OCI-LY1 (cell line): ENCODE measurements around the gene CITED1.

Experiments used
- H2AFZ ChIP-seq: fragments of 200-600 bp; sonication (generic), shearing (Covaris generic); 2 replicates; pipeline ENCODE4 v1.6.0; 2014; ENCODE audit warnings: antibody characterized with exemption, mild to moderate bottlenecking, low read length
- H3F3A ChIP-seq: fragments of 200-600 bp; sonication (generic), shearing (Covaris generic); 2 replicates; pipeline ENCODE4 v1.6.0; 2014; ENCODE audit warnings: mild to moderate bottlenecking, antibody characterized with exemption, low read length, moderate library complexity; ENCODE audit not compliant: insufficient read depth
- H3K27ac ChIP-seq: fragments of 200-600 bp; sonication (generic); 2 replicates; pipeline ENCODE4 v1.5.1; 2014; ENCODE audit warnings: low read length, mixed run types, mild to moderate bottlenecking, low read depth; ENCODE audit not compliant: poor library complexity, severe bottlenecking
- H3K27me3 ChIP-seq: fragments of 200-600 bp; sonication (generic); 2 replicates; pipeline ENCODE4 v1.6.0; 2014; ENCODE audit warnings: antibody characterized with exemption, mild to moderate bottlenecking, low read length, moderate library complexity; ENCODE audit not compliant: insufficient read depth
- H3K36me3 ChIP-seq: fragments of 200-600 bp; sonication (generic); 2 replicates; pipeline ENCODE4 v1.6.1; 2014; ENCODE audit warnings: mild to moderate bottlenecking, antibody characterized with exemption, low read length, moderate library complexity, mixed read lengths; ENCODE audit not compliant: insufficient read depth
- H3K4me1 ChIP-seq: fragments of 200-600 bp; sonication (generic); 2 replicates; pipeline ENCODE4 v1.5.1; 2014; ENCODE audit warnings: mild to moderate bottlenecking, low read length, moderate library complexity; ENCODE audit not compliant: insufficient read depth, severe bottlenecking
- H3K4me2 ChIP-seq: fragments of 200-600 bp; sonication (generic), shearing (Covaris generic); 2 replicates; pipeline ENCODE4 v1.6.1; 2014; ENCODE audit warnings: low read length
- H3K4me3 ChIP-seq: fragments of 200-600 bp; sonication (generic); 2 replicates; pipeline ENCODE4 v1.5.1; 2014; ENCODE audit warnings: low read length, low read depth, mild to moderate bottlenecking, mixed read lengths; ENCODE audit not compliant: poor library complexity, severe bottlenecking
- H3K79me2 ChIP-seq: fragments of 200-600 bp; shearing (Covaris generic); 2 replicates; pipeline ENCODE4 v1.6.1; 2016; ENCODE audit warnings: mixed run types, low read length, mixed read lengths; ENCODE audit not compliant: insufficient read depth
- H3K9ac ChIP-seq: fragments of 200-600 bp; sonication (generic), shearing (Covaris generic); 2 replicates; pipeline ENCODE4 v1.6.1; 2014; ENCODE audit warnings: mild to moderate bottlenecking, low read length, mixed read lengths
- H3K9me2 ChIP-seq: fragments of 200-600 bp; sonication (generic), shearing (Covaris generic); 2 replicates; pipeline ENCODE4 v1.6.1; 2014; ENCODE audit warnings: low read depth, mild to moderate bottlenecking, low read length, mixed read lengths
- H3K9me3 ChIP-seq: fragments of 200-600 bp; shearing (Covaris generic); 2 replicates; pipeline ENCODE4 v1.6.1; 2014; ENCODE audit warnings: low read length, mixed read lengths
- H4K20me1 ChIP-seq: fragments of 200-600 bp; sonication (generic), shearing (Covaris generic); 2 replicates; pipeline ENCODE4 v1.6.0; 2016; ENCODE audit warnings: mild to moderate bottlenecking, low read length; ENCODE audit not compliant: insufficient read depth
- CTCF ChIP-seq: fragments of 200-600 bp; sonication (generic), shearing (Covaris generic); IDR thresholded peaks from 2 replicates; pipeline ENCODE4 v1.5.1; 2017; ENCODE audit warnings: mild to moderate bottlenecking, antibody characterized with exemption, low read length, moderate library complexity, mixed read lengths
- EZH2 ChIP-seq: fragments of 200-600 bp; sonication (generic), shearing (Covaris generic); IDR thresholded peaks from 2 replicates; pipeline ENCODE4 v1.8.0; 2017; ENCODE audit warnings: borderline replicate concordance, mixed run types, mild to moderate bottlenecking, antibody characterized with exemption, low read length, moderate library complexity, mixed read lengths

Gene CITED1, protein sequence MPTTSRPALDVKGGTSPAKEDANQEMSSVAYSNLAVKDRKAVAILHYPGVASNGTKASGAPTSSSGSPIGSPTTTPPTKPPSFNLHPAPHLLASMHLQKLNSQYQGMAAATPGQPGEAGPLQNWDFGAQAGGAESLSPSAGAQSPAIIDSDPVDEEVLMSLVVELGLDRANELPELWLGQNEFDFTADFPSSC

DNA sequence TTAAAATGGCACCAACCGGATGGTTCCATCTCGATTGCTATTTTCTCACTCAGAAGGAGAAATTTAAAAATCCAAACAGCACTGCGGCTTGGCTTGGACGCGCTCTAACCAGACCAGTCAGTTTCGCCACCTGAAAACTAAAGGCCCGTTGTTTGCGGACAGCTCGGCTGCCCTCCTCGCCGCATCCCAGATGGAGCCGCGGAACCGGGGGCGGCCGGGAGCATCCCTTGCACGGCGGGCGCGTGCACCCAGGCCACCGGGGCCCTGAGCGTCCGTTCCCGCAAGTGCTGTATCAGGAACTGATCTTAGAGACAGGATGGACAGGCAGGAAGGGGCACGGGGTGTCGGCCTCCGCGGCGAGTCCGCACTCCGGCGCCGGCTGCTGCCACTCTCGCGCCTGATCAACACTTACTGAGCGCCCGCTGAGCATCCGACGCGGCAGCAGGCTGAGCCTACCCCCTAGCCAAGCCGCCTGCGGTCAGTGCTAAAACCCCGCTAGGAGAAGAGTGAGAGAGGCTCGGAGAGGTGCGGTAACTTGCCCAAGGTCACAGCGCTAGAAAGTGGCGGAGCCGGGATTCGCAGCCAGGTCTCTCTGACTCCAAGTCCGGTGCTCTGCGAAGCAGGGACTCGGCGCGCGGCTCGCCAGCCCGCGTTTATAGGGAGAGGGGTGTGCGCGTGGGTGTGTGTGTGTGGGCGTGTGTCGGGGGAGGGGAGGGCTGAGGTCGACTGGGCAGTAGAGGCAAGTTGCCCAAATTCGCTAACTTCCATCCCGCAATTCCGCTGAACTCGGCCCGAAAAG, at the start of gene CITED1:
Gene CITED1 (minus strand): TSS at position 629 of the 799 bp plus-strand sequence. CDS start 3,045 bp downstream, outside the sequence.
- peak within 1 kb of the TSS; percentile 69 for H3K4me2 ChIP-seq
- H3K9me2 ChIP-seq = no peaks in the 10 kb centered on the region
- no peaks in the 10 kb centered on the region for H4K20me1 ChIP-seq
- no peaks in the 10 kb centered on the region for H3K9me3 ChIP-seq
- no peak within 1 kb of the TSS for H2AFZ ChIP-seq
- peaks cover 4% of the 10 kb centered on the region for H3K4me1 ChIP-seq
- no peak within 1 kb of the TSS for H3K9ac ChIP-seq
- peak within 1 kb of the TSS; percentile 49 for H3K4me3 ChIP-seq
- no peaks in the 10 kb centered on the region for H3K27me3 ChIP-seq
- H3K79me2 ChIP-seq = no peaks in the 10 kb centered on the region
- TF ChIP-seq CTCF = no peak
- TF ChIP-seq EZH2 = no peak
- H3K27ac ChIP-seq = no peak within 1 kb of the TSS
- H3K36me3 ChIP-seq = no peaks in the 10 kb centered on the region
- no peaks in the 10 kb centered on the region for H3F3A ChIP-seq

DNA sequence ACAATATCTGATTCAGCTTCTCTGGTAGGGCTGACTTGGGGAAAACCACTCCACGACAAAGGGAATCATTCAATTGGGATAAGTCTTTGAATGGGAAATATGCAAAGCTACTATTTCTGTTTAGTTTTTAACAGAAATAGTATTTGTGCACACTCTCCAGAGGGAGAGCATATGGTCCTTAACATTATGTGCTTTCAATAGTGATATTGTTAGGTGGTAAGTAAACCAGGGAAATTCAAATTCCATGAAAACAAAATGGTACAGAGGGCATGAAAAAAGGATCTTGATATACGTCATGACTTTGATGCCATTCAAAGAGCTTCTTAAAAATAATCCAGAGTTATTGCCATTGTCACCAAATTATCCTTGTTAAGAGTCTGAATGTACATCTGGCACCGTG, 47.1 kb upstream of the CITED1 start:
- Histone ChIP-seq H3K4me2 (no peak overlapping the region), H3F3A (no peaks in the 10 kb centered on the region), H3K27me3 (no peaks in the 10 kb centered on the region), H4K20me1 (no peaks in the 10 kb centered on the region), H3K36me3 (no peaks in the 10 kb centered on the region), H3K27ac (no peak overlapping the region), H3K9me2 (no peaks in the 10 kb centered on the region), H3K9ac (no peak overlapping the region), H3K4me3 (no peak overlapping the region), H2AFZ (no peak overlapping the region), H3K79me2 (no peaks in the 10 kb centered on the region), H3K4me1 (no peaks in the 10 kb centered on the region), H3K9me3 (no peaks in the 10 kb centered on the region)
- no peak for TF ChIP-seq CTCF
- no peak for TF ChIP-seq EZH2

GRCh38 chrX:72351606-72352334, 46.1 kb upstream of the CITED1 start:
- H3F3A ChIP-seq = no peaks in the 10 kb centered on the region
- no peak overlapping the region for H3K9ac ChIP-seq
- no peaks in the 10 kb centered on the region for H3K79me2 ChIP-seq
- TF ChIP-seq CTCF (no peak), EZH2 (no peak)
- H4K20me1 ChIP-seq = no peaks in the 10 kb centered on the region
- no peaks in the 10 kb centered on the region for H3K9me2 ChIP-seq
- no peaks in the 10 kb centered on the region for H3K9me3 ChIP-seq
- H3K27me3 ChIP-seq = no peaks in the 10 kb centered on the region
- H3K4me3 ChIP-seq = no peak overlapping the region
- H3K4me2 ChIP-seq = no peak overlapping the region
- no peaks in the 10 kb centered on the region for H3K4me1 ChIP-seq
- H3K36me3 ChIP-seq = no peaks in the 10 kb centered on the region
- no peak overlapping the region for H3K27ac ChIP-seq
- H2AFZ ChIP-seq = no peak overlapping the region
